Measurements from ENCODE around the gene JAG1. TPM values are rescaled to one million over a fixed set of nuclear protein-coding genes. Genes with fewer than 3 reads are reported as not detected.

The JAG1 gene
- total and polyA plus RNA-seq, 4 donors, result 11.9 to 70.3 (median 46.8) TPM

GRCh38 chr20:10611357-10611756 lies 62.4 kb downstream of the JAG1 start:
- H3K9me3 ChIP-seq (ENCODE audit: control insufficient read depth in 4 of 4, insufficient read depth in 3 of 4, low read length in 3 of 4), result no peaks in the 10 kb centered on the region
- H3K4me3 ChIP-seq, result no peak overlapping the region
- peaks cover 0 to 7% (median 3%) of the 10 kb centered on the region in 5 donors for H3K4me1 ChIP-seq (ENCODE audit: control insufficient read depth in 5 of 5, insufficient read depth in 5 of 5, low read length in 5 of 5)
- ATAC-seq (ENCODE audit: insufficient read depth, low FRiP score) (no peak), DNase-seq (peak in 1 of 3 donors; percentile 45)
- H3K9ac ChIP-seq (ENCODE audit: insufficient read depth in 1 of 2, low read length in 2 of 2), result no peak overlapping the region
- H3K36me3 ChIP-seq (ENCODE audit: control insufficient read depth in 4 of 4, insufficient read depth in 4 of 4, low read length in 4 of 4), result no peaks in the 10 kb centered on the region
- WGBS, 2 donors, result 50 to 54% methylated on average over 1 of the region's 1 CpG
- H3K27me3 ChIP-seq (ENCODE audit: control insufficient read depth in 3 of 3, insufficient read depth in 3 of 3, low read length in 2 of 3), result no peaks in the 10 kb centered on the region
- no peak overlapping the region for H3K27ac ChIP-seq (ENCODE audit: low read depth in 1 of 2, low read length in 1 of 2)
- TF ChIP-seq CTCF (IDR thresholded peaks at IDR 0.05; ENCODE audit: control extremely low read depth, extremely low read depth), result no peak

GRCh38 chr20:10610251-10610650 lies 63.5 kb downstream of the JAG1 start:
- ATAC-seq (ENCODE audit: insufficient read depth, low FRiP score) (no peak), DNase-seq (no peak)
- Histone ChIP-seq H3K9me3 (ENCODE audit: control insufficient read depth in 4 of 4, insufficient read depth in 3 of 4, low read length in 3 of 4) (no peaks in the 10 kb centered on the region), H3K27me3 (ENCODE audit: control insufficient read depth in 3 of 3, insufficient read depth in 3 of 3, low read length in 2 of 3) (no peaks in the 10 kb centered on the region), H3K4me1 (ENCODE audit: control insufficient read depth in 5 of 5, insufficient read depth in 5 of 5, low read length in 5 of 5) (peaks cover 0 to 11% (median 3%) of the 10 kb centered on the region in 5 donors), H3K36me3 (ENCODE audit: control insufficient read depth in 4 of 4, insufficient read depth in 4 of 4, low read length in 4 of 4) (no peaks in the 10 kb centered on the region), H3K4me3 (no peak overlapping the region), H3K9ac (ENCODE audit: insufficient read depth in 1 of 2, low read length in 2 of 2) (no peak overlapping the region), H3K27ac (ENCODE audit: low read depth in 1 of 2, low read length in 1 of 2) (peak overlapping the region in 1 of 2 donors; percentile 55)
- WGBS, 2 donors, result 76 to 89% methylated on average over 5 of the region's 5 CpGs
- TF ChIP-seq CTCF (IDR thresholded peaks at IDR 0.05; ENCODE audit: control extremely low read depth, extremely low read depth), result no peak

GRCh38 chr20:10609770-10610169 lies 64.0 kb downstream of the JAG1 start:
- DNase-seq (no peak), ATAC-seq (ENCODE audit: insufficient read depth, low FRiP score) (no peak)
- Histone ChIP-seq H3K27me3 (ENCODE audit: control insufficient read depth in 3 of 3, insufficient read depth in 3 of 3, low read length in 2 of 3) (no peaks in the 10 kb centered on the region), H3K27ac (ENCODE audit: low read depth in 1 of 2, low read length in 1 of 2) (peak overlapping the region in 1 of 2 donors; percentile 72), H3K4me1 (ENCODE audit: control insufficient read depth in 5 of 5, insufficient read depth in 5 of 5, low read length in 5 of 5) (peaks cover 0 to 11% (median 3%) of the 10 kb centered on the region in 5 donors), H3K9me3 (ENCODE audit: control insufficient read depth in 4 of 4, insufficient read depth in 3 of 4, low read length in 3 of 4) (no peaks in the 10 kb centered on the region), H3K9ac (ENCODE audit: insufficient read depth in 1 of 2, low read length in 2 of 2) (no peak overlapping the region), H3K4me3 (no peak overlapping the region), H3K36me3 (ENCODE audit: control insufficient read depth in 4 of 4, insufficient read depth in 4 of 4, low read length in 4 of 4) (no peaks in the 10 kb centered on the region)
- TF ChIP-seq CTCF (IDR thresholded peaks at IDR 0.05; ENCODE audit: control extremely low read depth, extremely low read depth), result no peak

- peak; percentile 57 to 85 (median 79) for DNase-seq
- 90 to 96% methylated on average over 2 of the region's 2 CpGs for WGBS, 2 donors
- no peaks in the 10 kb centered on the region for H3K27me3 ChIP-seq (ENCODE audit: control insufficient read depth in 3 of 3, insufficient read depth in 3 of 3, low read length in 2 of 3)
- TF ChIP-seq CTCF (IDR thresholded peaks at IDR 0.05; ENCODE audit: control extremely low read depth, extremely low read depth), result no peak
- no peak overlapping the region for H3K9ac ChIP-seq (ENCODE audit: insufficient read depth in 1 of 2, low read length in 2 of 2)
- no peaks in the 10 kb centered on the region for H3K36me3 ChIP-seq (ENCODE audit: control insufficient read depth in 4 of 4, insufficient read depth in 4 of 4, low read length in 4 of 4)
- ATAC-seq (ENCODE audit: insufficient read depth, low FRiP score), result no peak
- no peaks in the 10 kb centered on the region for H3K9me3 ChIP-seq (ENCODE audit: control insufficient read depth in 4 of 4, insufficient read depth in 3 of 4, low read length in 3 of 4)
- H3K4me1 ChIP-seq (ENCODE audit: control insufficient read depth in 5 of 5, insufficient read depth in 5 of 5, low read length in 5 of 5), result peaks cover 0 to 11% (median 4%) of the 10 kb centered on the region in 5 donors
- H3K27ac ChIP-seq (ENCODE audit: low read depth in 1 of 2, low read length in 1 of 2), result peak overlapping the region; percentile 7 to 72
- no peak overlapping the region for H3K4me3 ChIP-seq
Observed at GRCh38 chr20:10609276-10609675, 64.5 kb downstream of the JAG1 start.
